Ishikawa (cell line): Measurements from ENCODE around the gene SFXN2.

ENCODE experiments used
- CEBPB ChIP-seq: IDR thresholded peaks from 2 replicates; pipeline ENCODE4 v1.6.1; 2012
- CREB1 ChIP-seq: IDR thresholded peaks from 2 replicates; pipeline ENCODE4 v1.6.1; 2012; ENCODE audit warnings: low read depth
- EGR1 ChIP-seq: IDR thresholded peaks from 2 replicates; pipeline ENCODE4 v1.6.1; 2012
- EP300 ChIP-seq: IDR thresholded peaks from 2 replicates; pipeline ENCODE4 v1.6.1; 2012; ENCODE audit warnings: borderline replicate concordance
- MAX ChIP-seq: IDR thresholded peaks from 2 replicates; pipeline ENCODE4 v1.6.1; 2012
- RAD21 ChIP-seq: IDR thresholded peaks from 2 replicates; pipeline ENCODE4 v1.6.1; 2012; ENCODE audit warnings: low read depth
- REST ChIP-seq: IDR thresholded peaks from 2 replicates; pipeline ENCODE4 v1.6.1; 2012; ENCODE audit warnings: low read depth, mild to moderate bottlenecking
- TCF12 ChIP-seq: IDR thresholded peaks from 2 replicates; pipeline ENCODE4 v1.6.1; 2012; ENCODE audit warnings: low read depth
- TEAD4 ChIP-seq: IDR thresholded peaks from 2 replicates; pipeline ENCODE4 v1.6.1; 2012
- USF1 ChIP-seq: IDR thresholded peaks from 2 replicates; pipeline ENCODE4 v1.6.1; 2012
- ZBTB7A ChIP-seq: IDR thresholded peaks from 2 replicates; pipeline ENCODE4 v1.6.1; 2012; ENCODE audit warnings: low read depth

SFXN2 gene

GRCh38 chr10:102785818-102786217 lies 71.4 kb downstream of the SFXN2 start:
- no peak for TF ChIP-seq MAX
- TF ChIP-seq USF1, result no peak
- TF ChIP-seq TCF12, result no peak
- no peak for TF ChIP-seq ZBTB7A

GRCh38 chr10:102791754-102792395 lies 77.4 kb downstream of the SFXN2 start:
- TF ChIP-seq USF1 (no peak), EGR1 (no peak), REST (no peak), MAX (no peak), EP300 (no peak), CREB1 (no peak), RAD21 (no peak), CEBPB (no peak), TEAD4 (no peak)
